IPS-20b (cell line): ENCODE data around the gene HRH2.

ENCODE experiments used
- H3K27ac ChIP-seq: one replicate; pipeline ENCODE4 v1.5.1; 2013; ENCODE audit warnings: low read length
- H3K27me3 ChIP-seq: 2 replicates; pipeline ENCODE4 v1.6.1; 2013; ENCODE audit warnings: mild to moderate bottlenecking, low read length, inconsistent platforms; ENCODE audit not compliant: insufficient read depth
- H3K36me3 ChIP-seq: 2 replicates; pipeline ENCODE4 v1.6.1; 2013; ENCODE audit warnings: low read depth, mild to moderate bottlenecking, inconsistent platforms, low read length, moderate library complexity; ENCODE audit not compliant: insufficient read depth
- H3K4me1 ChIP-seq: 2 replicates; pipeline ENCODE4 v1.6.1; 2013; ENCODE audit warnings: mild to moderate bottlenecking, control low read depth, inconsistent platforms, low read length, moderate library complexity; ENCODE audit not compliant: insufficient read depth
- H3K4me3 ChIP-seq: 2 replicates; pipeline ENCODE4 v1.5.1; 2013; ENCODE audit warnings: mild to moderate bottlenecking, low read length, inconsistent platforms
- H3K9ac ChIP-seq: 2 replicates; pipeline ENCODE4 v1.6.1; 2013; ENCODE audit warnings: low read depth, mild to moderate bottlenecking, inconsistent platforms, low read length, moderate library complexity
- H3K9me3 ChIP-seq: 2 replicates; pipeline ENCODE4 v1.6.1; 2013; ENCODE audit warnings: mild to moderate bottlenecking, low read depth, low read length, inconsistent platforms; ENCODE audit not compliant: insufficient read depth

Gene HRH2

DNA sequence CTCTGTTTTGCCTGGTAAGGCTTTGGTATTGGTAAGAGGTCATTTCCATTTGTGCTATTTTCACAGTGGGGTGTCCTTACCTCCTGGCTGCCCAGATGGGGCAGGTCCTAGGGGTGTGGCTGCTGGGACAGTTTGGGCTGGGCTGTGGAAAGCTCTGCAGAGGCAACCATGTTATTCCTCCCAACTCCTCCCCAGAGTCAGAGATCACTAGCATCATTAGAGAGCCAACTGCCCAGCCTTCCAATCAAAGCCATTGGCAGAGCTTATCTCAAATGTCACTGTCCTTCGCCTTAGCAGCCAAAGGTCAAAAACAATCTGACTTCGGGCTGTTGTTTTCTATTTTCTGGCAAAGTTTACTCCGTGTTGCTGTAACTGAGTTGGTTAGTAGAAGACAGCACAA lies 33.6 kb upstream of the HRH2 start:
- Histone ChIP-seq H3K27me3 (no peaks in the 10 kb centered on the region), H3K9me3 (peaks cover 10% of the 10 kb centered on the region), H3K27ac (no peak overlapping the region), H3K9ac (no peak overlapping the region), H3K4me3 (no peak overlapping the region), H3K36me3 (no peaks in the 10 kb centered on the region), H3K4me1 (peaks cover 7% of the 10 kb centered on the region; the same call in 1 of the 2 replicates)

DNA sequence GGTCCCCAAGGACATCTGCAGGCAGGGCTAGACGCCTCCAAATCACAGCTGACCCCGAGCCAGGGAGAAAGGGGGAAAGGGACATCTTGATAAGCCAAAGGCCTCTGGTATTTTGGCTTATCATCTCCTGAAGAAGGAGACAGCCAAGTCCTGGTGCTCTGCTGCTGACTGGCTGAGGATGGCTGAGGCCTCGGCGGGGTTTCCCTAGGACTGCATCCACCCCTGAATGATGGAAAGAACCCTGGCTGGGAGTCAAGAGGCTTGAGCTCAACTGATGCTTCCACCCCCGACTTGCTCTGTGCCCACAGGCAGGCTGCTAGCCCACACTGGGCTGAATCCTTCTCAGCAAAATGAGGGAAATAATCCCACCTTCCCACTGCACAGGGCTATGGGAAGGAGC lies 30.9 kb upstream of the HRH2 start:
- Histone ChIP-seq H3K27me3 (no peaks in the 10 kb centered on the region), H3K9ac (no peak overlapping the region), H3K36me3 (no peaks in the 10 kb centered on the region), H3K9me3 (no peaks in the 10 kb centered on the region; the same call in 1 of the 2 replicates), H3K4me3 (no peak overlapping the region), H3K4me1 (peaks cover 7% of the 10 kb centered on the region; the same call in 1 of the 2 replicates), H3K27ac (no peak overlapping the region)

DNA sequence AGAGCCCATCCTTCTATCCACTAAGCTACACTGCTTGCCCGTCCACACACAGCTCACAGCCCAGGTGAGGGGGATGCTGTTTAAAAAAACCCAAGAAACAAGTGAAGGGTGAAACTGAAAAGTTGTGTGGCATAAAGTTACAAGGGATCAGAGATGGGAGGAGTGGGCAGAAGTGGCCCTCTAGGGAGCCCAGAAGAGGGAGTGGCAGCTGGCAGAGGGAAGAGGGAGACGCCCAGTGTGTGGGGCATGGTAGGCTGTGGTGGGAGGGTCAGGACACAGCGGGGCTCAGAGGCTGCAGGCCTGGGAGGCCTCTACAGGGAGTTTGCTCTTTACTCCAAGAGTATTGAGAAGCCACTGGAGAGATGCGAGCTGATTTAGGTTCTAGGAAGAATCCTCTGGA lies 30.1 kb upstream of the HRH2 start:
- no peak overlapping the region for H3K4me3 ChIP-seq
- H3K9ac ChIP-seq: no peak overlapping the region
- H3K36me3 ChIP-seq: no peaks in the 10 kb centered on the region
- no peaks in the 10 kb centered on the region for H3K27me3 ChIP-seq
- no peaks in the 10 kb centered on the region for H3K9me3 ChIP-seq
- H3K4me1 ChIP-seq: peaks cover 7% of the 10 kb centered on the region; the same call in 1 of the 2 replicates
- no peak overlapping the region for H3K27ac ChIP-seq

DNA sequence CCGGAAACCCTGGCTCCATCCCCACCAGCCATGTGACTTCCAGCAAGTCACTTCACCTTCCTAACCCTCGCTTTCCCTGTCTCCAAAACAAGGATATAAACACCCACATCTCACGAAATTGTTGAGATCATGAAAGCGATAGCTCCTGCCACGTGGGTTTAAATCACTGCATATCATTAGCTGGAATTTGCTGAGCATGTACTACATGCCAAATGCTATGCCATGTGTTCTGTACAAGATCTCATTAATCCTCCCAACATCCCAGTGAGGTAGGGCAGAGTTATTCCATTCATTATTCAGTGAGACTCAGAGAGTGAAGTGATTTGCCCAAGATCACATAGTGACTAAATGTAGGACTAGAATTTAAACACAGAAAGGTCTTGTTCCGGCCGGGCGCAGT lies 29.2 kb upstream of the HRH2 start:
- no peaks in the 10 kb centered on the region for H3K27me3 ChIP-seq
- no peak overlapping the region for H3K27ac ChIP-seq
- H3K9me3 ChIP-seq: no peaks in the 10 kb centered on the region
- H3K36me3 ChIP-seq: no peaks in the 10 kb centered on the region
- no peak overlapping the region for H3K4me3 ChIP-seq
- H3K9ac ChIP-seq: no peak overlapping the region
- peaks cover 13% of the 10 kb centered on the region for H3K4me1 ChIP-seq

DNA sequence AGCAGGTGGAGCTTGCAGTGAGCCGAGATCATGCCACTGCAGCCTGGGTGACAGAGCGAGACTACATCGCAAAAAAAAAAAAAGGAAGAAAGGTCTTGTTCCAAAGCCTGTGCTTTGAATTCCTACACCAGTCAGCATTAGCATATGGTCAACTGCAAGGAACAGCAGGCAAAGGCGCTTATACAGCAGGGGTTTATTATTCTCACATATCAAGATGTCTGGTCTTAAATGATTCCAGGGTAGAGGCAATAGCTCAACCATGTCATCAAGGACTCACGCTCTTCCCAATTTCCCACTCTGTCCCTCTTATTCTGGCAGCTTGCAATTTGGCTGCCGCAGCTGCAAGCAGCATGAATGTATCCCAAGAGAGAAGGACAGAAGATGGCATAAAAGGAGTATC lies 28.6 kb upstream of the HRH2 start:
- H3K27me3 ChIP-seq: no peaks in the 10 kb centered on the region

DNA sequence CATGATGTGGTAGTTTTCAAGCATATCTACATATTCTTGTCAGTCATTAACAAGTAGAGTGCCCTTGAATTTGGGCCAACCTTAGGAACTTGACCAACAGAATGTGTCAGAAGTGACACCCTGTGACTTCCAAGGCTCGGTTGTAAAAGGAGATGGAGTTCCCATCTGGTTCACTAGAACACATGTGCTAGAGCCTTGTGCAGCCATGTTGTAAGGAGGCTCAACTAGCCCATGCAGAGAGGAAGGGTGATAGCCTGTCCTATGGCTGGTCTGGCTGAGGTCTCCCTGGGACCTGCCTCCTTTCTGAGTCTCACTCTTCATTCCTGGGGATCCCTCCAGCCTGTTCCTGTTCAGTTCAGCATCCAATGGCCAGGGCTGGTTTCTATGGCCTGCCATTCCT lies 28.1 kb upstream of the HRH2 start:
- Histone ChIP-seq H3K9me3 (no peaks in the 10 kb centered on the region), H3K27me3 (no peaks in the 10 kb centered on the region), H3K4me3 (no peak overlapping the region), H3K4me1 (peaks cover 7% of the 10 kb centered on the region), H3K36me3 (no peaks in the 10 kb centered on the region), H3K27ac (no peak overlapping the region), H3K9ac (no peak overlapping the region)

More for the DNA sequence above, 28.6 kb upstream of the HRH2 start:
- Histone ChIP-seq H3K4me1 (peaks cover 9% of the 10 kb centered on the region), H3K9me3 (no peaks in the 10 kb centered on the region), H3K36me3 (no peaks in the 10 kb centered on the region), H3K9ac (no peak overlapping the region), H3K4me3 (no peak overlapping the region), H3K27ac (no peak overlapping the region)

DNA sequence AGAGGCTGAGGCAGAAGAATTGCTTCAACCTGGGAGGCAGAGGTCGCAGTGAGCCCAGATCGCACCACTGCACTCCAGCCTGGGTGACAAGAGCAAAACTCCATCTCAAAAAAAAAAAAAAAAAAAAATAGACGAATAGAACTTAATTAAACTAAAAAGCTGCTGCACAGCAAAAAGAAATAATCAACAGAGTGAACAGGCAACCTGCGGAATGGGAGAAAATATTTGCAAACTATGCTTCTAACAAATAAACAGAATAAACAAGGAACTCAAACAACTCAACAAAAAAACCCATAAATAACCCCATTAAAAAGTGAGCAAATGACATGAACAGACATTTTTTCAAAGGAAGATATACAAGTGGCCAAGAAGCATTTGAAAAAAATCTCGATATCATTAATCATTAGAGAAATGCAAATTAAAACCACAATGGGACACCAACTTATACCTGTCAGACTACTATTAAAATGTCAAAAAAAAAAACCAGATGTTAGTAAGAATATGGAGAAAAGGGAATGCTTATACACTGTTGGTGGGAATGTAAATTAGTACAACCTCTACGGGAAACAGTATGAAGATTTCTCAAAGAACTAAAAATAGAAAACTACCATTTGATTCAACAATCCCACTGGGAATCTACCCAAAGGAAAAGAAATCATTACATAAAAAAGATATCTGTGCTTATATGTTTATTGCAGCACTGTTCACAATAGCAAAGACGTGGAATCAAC lies 21.9 kb upstream of the HRH2 start:
- Histone ChIP-seq H3K36me3 (no peaks in the 10 kb centered on the region), H3K9me3 (no peaks in the 10 kb centered on the region), H3K4me1 (peaks cover 12% of the 10 kb centered on the region), H3K27me3 (no peaks in the 10 kb centered on the region), H3K4me3 (no peak overlapping the region), H3K9ac (no peak overlapping the region), H3K27ac (no peak overlapping the region)

DNA sequence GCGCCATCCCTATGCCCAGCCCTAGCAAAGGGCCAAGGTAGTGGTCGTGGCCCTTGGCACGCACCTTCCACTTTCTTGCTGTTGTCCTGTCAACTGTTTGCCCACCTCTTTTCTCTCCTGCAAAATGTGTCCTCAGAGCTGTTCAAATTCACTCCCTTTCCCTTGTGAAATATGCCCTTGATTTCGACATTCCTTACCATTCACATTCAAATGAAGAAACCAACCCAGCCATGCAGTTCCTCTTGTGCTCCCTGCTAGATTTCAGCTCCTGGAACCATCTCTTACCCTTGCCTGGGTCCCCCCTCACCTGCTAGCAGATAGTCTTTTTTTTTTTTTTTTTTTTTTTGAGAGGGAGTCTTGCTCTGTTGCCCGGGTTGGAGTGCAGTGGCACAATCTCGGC lies 19.6 kb upstream of the HRH2 start:
- H3K9ac ChIP-seq: no peak overlapping the region
- H3K4me1 ChIP-seq: peaks cover 9% of the 10 kb centered on the region; the same call in 1 of the 2 replicates
- H3K4me3 ChIP-seq: no peak overlapping the region
- H3K27me3 ChIP-seq: no peaks in the 10 kb centered on the region
- H3K9me3 ChIP-seq: no peaks in the 10 kb centered on the region
- H3K27ac ChIP-seq: no peak overlapping the region
- H3K36me3 ChIP-seq: no peaks in the 10 kb centered on the region

DNA sequence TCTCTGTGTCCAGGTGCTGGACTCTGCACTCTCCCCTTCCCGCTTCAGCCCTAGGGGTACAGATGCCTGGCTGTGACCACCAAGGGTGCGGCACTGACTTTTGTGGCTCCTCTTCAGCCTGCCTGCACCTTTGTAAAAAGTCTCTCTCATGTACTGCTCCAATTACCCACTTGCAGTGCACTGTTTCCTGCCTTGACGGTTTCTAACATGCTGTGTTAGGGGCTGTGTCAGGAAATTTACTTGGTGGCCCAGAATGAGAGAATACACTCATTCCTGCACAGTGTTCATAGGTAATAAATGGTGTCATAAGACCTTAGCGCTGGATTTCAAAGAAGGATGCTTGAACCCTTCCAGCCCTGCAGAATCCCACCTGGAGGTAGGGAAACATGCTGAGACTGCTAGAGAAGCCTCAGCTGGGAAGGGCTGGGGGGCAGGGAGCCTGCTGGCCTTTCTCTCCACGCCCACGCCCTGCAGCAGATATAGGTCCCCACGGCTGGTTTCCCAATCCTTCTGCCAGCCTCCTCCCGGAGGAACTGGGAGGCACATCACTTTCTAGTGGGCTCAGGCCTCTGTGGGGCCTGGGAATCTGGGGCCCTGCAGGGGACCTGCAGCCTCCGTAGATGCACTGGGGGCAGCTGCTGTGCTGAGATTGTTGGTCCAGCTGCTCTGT lies 17.6 kb upstream of the HRH2 start:
- Histone ChIP-seq H3K4me3 (no peak overlapping the region), H3K27me3 (no peaks in the 10 kb centered on the region), H3K36me3 (no peaks in the 10 kb centered on the region), H3K4me1 (peaks cover 5% of the 10 kb centered on the region; the same call in 1 of the 2 replicates), H3K9ac (no peak overlapping the region), H3K27ac (no peak overlapping the region), H3K9me3 (no peaks in the 10 kb centered on the region)

DNA sequence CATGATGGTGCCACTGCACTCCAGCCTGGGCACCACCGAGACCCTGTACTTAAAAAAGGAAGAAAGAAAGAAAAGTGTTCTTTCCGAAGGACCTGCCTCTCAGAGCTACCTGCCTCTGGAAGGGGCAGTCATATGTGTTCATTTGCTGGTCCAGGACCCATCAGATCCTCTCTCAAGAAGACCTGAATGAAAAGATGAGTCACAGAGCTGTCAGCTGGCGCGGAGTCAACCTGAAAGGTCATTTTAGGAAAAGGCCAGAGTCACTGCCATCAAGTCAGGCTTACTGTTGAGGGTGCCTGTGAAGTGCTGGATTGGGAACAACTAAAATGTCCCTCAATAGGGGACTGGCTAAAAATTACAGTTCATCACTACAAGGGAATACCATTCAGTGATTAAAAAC lies 14.9 kb upstream of the HRH2 start:
- no peak overlapping the region for H3K4me3 ChIP-seq
- H3K27ac ChIP-seq: no peak overlapping the region
- peaks cover 3% of the 10 kb centered on the region for H3K9me3 ChIP-seq
- no peaks in the 10 kb centered on the region for H3K27me3 ChIP-seq
- H3K4me1 ChIP-seq: peaks cover 5% of the 10 kb centered on the region; the same call in 1 of the 2 replicates
- no peak overlapping the region for H3K9ac ChIP-seq
- no peaks in the 10 kb centered on the region for H3K36me3 ChIP-seq

DNA sequence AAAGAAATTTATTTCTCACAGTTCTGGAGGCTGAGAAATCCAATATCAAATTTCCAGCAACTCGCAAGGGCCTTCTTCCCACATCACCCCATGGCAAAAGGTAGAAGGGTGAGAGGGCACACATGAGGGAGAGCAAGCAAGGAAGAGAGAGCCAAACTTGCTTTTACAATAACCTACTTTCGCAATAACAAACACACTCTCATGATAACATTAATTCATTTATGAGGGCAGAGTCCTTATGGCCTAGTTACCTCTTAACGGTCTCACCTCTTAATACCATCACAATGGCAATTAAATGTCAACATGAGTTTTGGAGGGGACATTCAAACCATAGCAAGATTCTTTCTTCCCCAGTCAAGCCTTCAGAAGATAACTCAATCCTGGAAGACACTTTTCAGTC lies 11.6 kb upstream of the HRH2 start:
- H3K27ac ChIP-seq: no peak overlapping the region
- H3K9me3 ChIP-seq: peaks cover 30% of the 10 kb centered on the region
- no peaks in the 10 kb centered on the region for H3K36me3 ChIP-seq
- no peaks in the 10 kb centered on the region for H3K4me1 ChIP-seq
- no peak overlapping the region for H3K9ac ChIP-seq
- H3K27me3 ChIP-seq: no peaks in the 10 kb centered on the region
- no peak overlapping the region for H3K4me3 ChIP-seq

DNA sequence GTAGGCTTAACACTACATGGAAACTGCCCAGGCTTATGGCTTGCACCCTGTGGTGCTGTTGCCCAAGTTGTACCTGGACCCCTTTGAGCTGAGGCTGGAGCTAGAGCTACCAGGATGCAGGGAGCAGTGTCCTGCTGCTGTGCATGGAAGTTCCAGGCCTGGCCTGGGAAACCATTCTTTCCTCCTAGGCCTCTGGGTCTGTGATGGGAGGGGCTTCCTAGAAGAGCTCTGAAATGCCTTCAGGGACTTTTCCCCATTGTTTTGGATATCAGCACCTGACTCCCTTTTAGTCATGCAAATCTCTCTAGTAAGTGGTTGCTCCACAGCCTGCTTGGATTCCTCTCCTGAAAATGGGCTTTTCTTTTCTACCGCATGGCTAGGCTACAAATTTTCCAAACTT lies 7.9 kb upstream of the HRH2 start:
- H3K27ac ChIP-seq: no peak overlapping the region

More for the DNA sequence above, 7.9 kb upstream of the HRH2 start:
- H3K27me3 ChIP-seq: no peaks in the 10 kb centered on the region
- H3K4me3 ChIP-seq: no peak overlapping the region
- H3K9me3 ChIP-seq: peaks cover 30% of the 10 kb centered on the region
- no peaks in the 10 kb centered on the region for H3K4me1 ChIP-seq
- no peaks in the 10 kb centered on the region for H3K36me3 ChIP-seq
- no peak overlapping the region for H3K9ac ChIP-seq
